HepG2 (cell line): ENCODE data around the gene LASP1. TPM values are rescaled to one million over a fixed set of nuclear protein-coding genes. Genes with fewer than 3 reads are reported as not detected.

Source experiments
- HHEX ChIP-seq: IDR thresholded peaks from 2 replicates; pipeline ENCODE4 v1.6.1; 2016; ENCODE audit warnings: control low read depth
- IRX3 ChIP-seq: sonication (generic); formaldehyde crosslinking; IDR thresholded peaks from 2 replicates; pipeline ENCODE4 v1.8.1; 2023; ENCODE audit warnings: mild to moderate bottlenecking, low read depth, missing genetic modification reagents, borderline replicate concordance
- KAT7 ChIP-seq: IDR thresholded peaks from 2 replicates; pipeline ENCODE4 v1.6.1; 2018; ENCODE audit warnings: borderline replicate concordance, missing compliant biosample characterization
- NAIF1 ChIP-seq: sonication (generic); formaldehyde crosslinking; IDR thresholded peaks from 2 replicates; pipeline ENCODE4 v1.5.0; 2020; ENCODE audit warnings: mild to moderate bottlenecking, missing genetic modification reagents, borderline replicate concordance
- NR2F1 ChIP-seq, 2 experiments: fragments of 450-650 bp in 1 of 2; formaldehyde crosslinking in 1 of 2; IDR thresholded peaks; 2 replicates each; pipeline versions ENCODE4 v1.5.0 to v1.6.1; 2016 to 2020; ENCODE audit warnings: mild to moderate bottlenecking in 1 of 2, missing compliant biosample characterization in 1 of 2, missing genetic modification reagents in 1 of 2, moderate library complexity in 1 of 2
- PCBP1 ChIP-seq: fragments of 200-400 bp; formaldehyde crosslinking; IDR thresholded peaks from 2 replicates; pipeline ENCODE4 v1.6.1; 2017; ENCODE audit warnings: mild to moderate bottlenecking, low read depth, low read length, borderline replicate concordance
- PTBP1 ChIP-seq: fragments of 200-400 bp; formaldehyde crosslinking; IDR thresholded peaks from 2 replicates; pipeline ENCODE4 v1.6.1; 2018; ENCODE audit warnings: low read length, low read depth; ENCODE audit not compliant: poor library complexity, severe bottlenecking
- RXRA ChIP-seq: sonication (generic); formaldehyde crosslinking; IDR thresholded peaks from 2 replicates; pipeline ENCODE4 v1.5.1; 2020; ENCODE audit warnings: missing genetic modification reagents
- SALL1 ChIP-seq: sonication (generic); formaldehyde crosslinking; IDR thresholded peaks from 2 replicates; pipeline ENCODE4 v1.8.0; 2022; ENCODE audit warnings: mild to moderate bottlenecking, missing genetic modification reagents
- SAP130 ChIP-seq: IDR thresholded peaks from 2 replicates; pipeline ENCODE4 v1.6.1; 2016; ENCODE audit warnings: low read depth
- SOX5 ChIP-seq: IDR thresholded peaks from 2 replicates; pipeline ENCODE4 v1.6.1; 2016; ENCODE audit warnings: borderline replicate concordance
- TAF15 ChIP-seq: fragments of 200-400 bp; formaldehyde crosslinking; IDR thresholded peaks from one replicate; pipeline ENCODE4 v1.6.1; 2018; ENCODE audit warnings: mild to moderate bottlenecking, low read depth, low read length; ENCODE audit not compliant: poor library complexity, severe bottlenecking
- WIZ ChIP-seq: sonication (generic); formaldehyde crosslinking; IDR thresholded peaks from 2 replicates; pipeline ENCODE4 v1.5.1; 2020; ENCODE audit warnings: mild to moderate bottlenecking, missing genetic modification reagents
- ZBTB1 ChIP-seq: sonication (generic); formaldehyde crosslinking; IDR thresholded peaks from 2 replicates; pipeline ENCODE4 v1.4.0; 2020; ENCODE audit warnings: missing genetic modification reagents, borderline replicate concordance
- ZGPAT ChIP-seq: IDR thresholded peaks from 2 replicates; pipeline ENCODE4 v1.6.1; 2016; ENCODE audit warnings: mild to moderate bottlenecking
- ZNF33A ChIP-seq: sonication (generic); formaldehyde crosslinking; IDR thresholded peaks from 2 replicates; pipeline ENCODE4 v1.5.1; 2020; ENCODE audit warnings: missing genetic modification reagents, mild to moderate bottlenecking, moderate library complexity, borderline replicate concordance
- ZNF350 ChIP-seq: sonication (generic); formaldehyde crosslinking; IDR thresholded peaks from 2 replicates; pipeline ENCODE4 v1.4.0; 2020; ENCODE audit warnings: mild to moderate bottlenecking, low read depth, missing genetic modification reagents, borderline replicate concordance
- ZNF362 ChIP-seq: sonication (generic); formaldehyde crosslinking; IDR thresholded peaks from 2 replicates; pipeline ENCODE4 v1.4.0; 2020; ENCODE audit warnings: missing genetic modification reagents, mild to moderate bottlenecking, borderline replicate concordance
- ZNF501 ChIP-seq: sonication (generic); formaldehyde crosslinking; IDR thresholded peaks from 2 replicates; pipeline ENCODE4 v1.5.1; 2020; ENCODE audit warnings: mild to moderate bottlenecking, moderate library complexity, missing genetic modification reagents
- ZNF550 ChIP-seq: sonication (generic); formaldehyde crosslinking; IDR thresholded peaks from 2 replicates; pipeline ENCODE4 v1.4.0; 2020; ENCODE audit warnings: mild to moderate bottlenecking, missing genetic modification reagents, borderline replicate concordance
- ZNF629 ChIP-seq: sonication (generic); formaldehyde crosslinking; conservative IDR thresholded peaks from 2 replicates; pipeline ENCODE4 v1.5.0; 2020; ENCODE audit warnings: missing genetic modification reagents
- ZNF75D ChIP-seq: sonication (generic); formaldehyde crosslinking; IDR thresholded peaks from 2 replicates; pipeline ENCODE4 v1.8.1; 2023; ENCODE audit warnings: missing genetic modification reagents, mild to moderate bottlenecking, borderline replicate concordance
- ZSCAN25 ChIP-seq: sonication (generic); formaldehyde crosslinking; IDR thresholded peaks from 2 replicates; pipeline ENCODE4 v1.8.0; 2022; ENCODE audit warnings: mild to moderate bottlenecking, missing genetic modification reagents
- polyA plus RNA-seq, 8 experiments: library from polyadenylated mRNA; depleted of rRNA in 3 of 8; stranded (reverse) in 7 of 8; unstranded in 1 of 8; fragments of >200 nt; fragmentation: Illumina TruSeq in 4 of 8; extraction: Trizol in 4 of 8; gene quantifications; 2 replicates each; pipeline versions ENCODE4 v1.2.1 to v1.2.3, GENCODE V29; 2011 to 2016; ENCODE audit warnings: low read depth in 4 of 8, missing spikeins in 1 of 8, mixed read lengths in 1 of 8; ENCODE audit not compliant: insufficient read depth in 1 of 8
- total RNA-seq, 5 experiments: library from RNA; depleted of rRNA; stranded (reverse); fragments of >200 nt; fragmentation: Illumina TruSeq; extraction: Trizol; gene quantifications; 2 replicates each; pipeline ENCODE4 v1.2.3, GENCODE V29; 2016; ENCODE audit warnings: low read depth in 1 of 5
- TF ChIP-seq, protein P1 (sequence below): sonication (generic); formaldehyde crosslinking; IDR thresholded peaks from 2 replicates; pipeline ENCODE4 v1.8.1; 2022; ENCODE audit warnings: mild to moderate bottlenecking, missing genetic modification reagents
- TF ChIP-seq, protein P2 (sequence below): sonication (generic); formaldehyde crosslinking; IDR thresholded peaks from 2 replicates; pipeline ENCODE4 v1.5.1; 2020; ENCODE audit warnings: mild to moderate bottlenecking, missing genetic modification reagents, moderate library complexity

LASP1 gene
- total and polyA plus RNA-seq, 2 of the 13 experiments (the other 11 are each of a cell fraction or from before 2014, with no cell fraction given), result 70.1 to 97.0 TPM

GRCh38 chr17:38914741-38915638, 45.1 kb downstream of the LASP1 start (continued):
- TF ChIP-seq ZNF550 (CRISPR knock-in tag), result no peak
- no peak for TF ChIP-seq ZNF75D (CRISPR knock-in tag)
- no peak for TF ChIP-seq HHEX (CRISPR knock-in tag)
- TF ChIP-seq ZNF33A (CRISPR knock-in tag), result no peak
- peak; percentile 73 for TF ChIP-seq SOX5 (CRISPR knock-in tag)
- TF ChIP-seq IRX3 (CRISPR knock-in tag), result no peak
- peak; percentile 24 for TF ChIP-seq PTBP1
- no peak for TF ChIP-seq ZNF362 (CRISPR knock-in tag)
- TF ChIP-seq ZGPAT (CRISPR knock-in tag), result peak; percentile 85; the same call in 1 of the 2 replicates
- TF ChIP-seq NR2F1 (CRISPR knock-in tag; IDR thresholded peaks at IDR 0.05), result peak; percentile 59 to 66
- peak; percentile 81 for TF ChIP-seq ZNF350 (CRISPR knock-in tag)
- TF ChIP-seq TAF15, result no peak
- TF ChIP-seq WIZ (CRISPR knock-in tag), result no peak
- no peak for TF ChIP-seq ZBTB1 (CRISPR knock-in tag)
- TF ChIP-seq KAT7, result no peak; the same call in 1 of the 2 replicates
- TF ChIP-seq, protein P1, sequence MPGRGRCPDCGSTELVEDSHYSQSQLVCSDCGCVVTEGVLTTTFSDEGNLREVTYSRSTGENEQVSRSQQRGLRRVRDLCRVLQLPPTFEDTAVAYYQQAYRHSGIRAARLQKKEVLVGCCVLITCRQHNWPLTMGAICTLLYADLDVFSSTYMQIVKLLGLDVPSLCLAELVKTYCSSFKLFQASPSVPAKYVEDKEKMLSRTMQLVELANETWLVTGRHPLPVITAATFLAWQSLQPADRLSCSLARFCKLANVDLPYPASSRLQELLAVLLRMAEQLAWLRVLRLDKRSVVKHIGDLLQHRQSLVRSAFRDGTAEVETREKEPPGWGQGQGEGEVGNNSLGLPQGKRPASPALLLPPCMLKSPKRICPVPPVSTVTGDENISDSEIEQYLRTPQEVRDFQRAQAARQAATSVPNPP (CRISPR knock-in tag), result no peak
- peak; percentile 71; the same call in 1 of the 2 replicates for TF ChIP-seq RXRA (CRISPR knock-in tag)
- peak; percentile 78 for TF ChIP-seq ZSCAN25
- TF ChIP-seq, protein P2, sequence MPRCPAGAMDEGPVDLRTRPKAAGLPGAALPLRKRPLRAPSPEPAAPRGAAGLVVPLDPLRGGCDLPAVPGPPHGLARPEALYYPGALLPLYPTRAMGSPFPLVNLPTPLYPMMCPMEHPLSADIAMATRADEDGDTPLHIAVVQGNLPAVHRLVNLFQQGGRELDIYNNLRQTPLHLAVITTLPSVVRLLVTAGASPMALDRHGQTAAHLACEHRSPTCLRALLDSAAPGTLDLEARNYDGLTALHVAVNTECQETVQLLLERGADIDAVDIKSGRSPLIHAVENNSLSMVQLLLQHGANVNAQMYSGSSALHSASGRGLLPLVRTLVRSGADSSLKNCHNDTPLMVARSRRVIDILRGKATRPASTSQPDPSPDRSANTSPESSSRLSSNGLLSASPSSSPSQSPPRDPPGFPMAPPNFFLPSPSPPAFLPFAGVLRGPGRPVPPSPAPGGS (CRISPR knock-in tag), result 0 out of 2 replicates have a peak, but pooled peaks have one; percentile 1
- TF ChIP-seq ZNF629 (CRISPR knock-in tag), result peak; percentile 37; the same call in 1 of the 2 replicates
- TF ChIP-seq SAP130, result peak; percentile 79
- TF ChIP-seq ZNF501, result peak; percentile 80; the same call in 1 of the 2 replicates
- TF ChIP-seq PCBP1, result 0 out of 2 replicates have a peak, but pooled peaks have one; percentile 76
- peak; percentile 90 for TF ChIP-seq SALL1 (CRISPR knock-in tag)
- TF ChIP-seq NAIF1 (CRISPR knock-in tag), result no peak
